D721Med (cell line): ENCODE data around the gene MICAL3.

Experiments
- DNase-seq: peaks from one replicate; pipeline ENCODE4 v3.0.0; 2011; ENCODE audit warnings: low spot score; ENCODE audit not compliant: insufficient read length
- FAIRE-seq: peaks from 2 replicates; lab custom pipeline; 2011; peaks lifted over from hg19 to GRCh38; lab: Jason Lieb, UNC
- CTCF ChIP-seq: IDR thresholded peaks from 2 replicates; pipeline ENCODE4 v1.5.1; 2012; ENCODE audit warnings: mild to moderate bottlenecking, control low read depth; ENCODE audit not compliant: insufficient read depth; ENCODE audit errors: missing control alignments

The MICAL3 gene

GRCh38 chr22:17748555-17749353 is 275.6 kb downstream of the MICAL3 start:
- TF ChIP-seq CTCF = no peak
- no peak for FAIRE-seq
- DNase-seq = no peak

- TF ChIP-seq CTCF = no peak
- no peak for DNase-seq
- no peak for FAIRE-seq
These were observed 277.4 kb downstream of the MICAL3 start for GRCh38 chr22:17746916-17747315.

- no peak for FAIRE-seq
- no peak for TF ChIP-seq CTCF
- no peak for DNase-seq
These were observed 279.9 kb downstream of the MICAL3 start for GRCh38 chr22:17744430-17744829.

DNA sequence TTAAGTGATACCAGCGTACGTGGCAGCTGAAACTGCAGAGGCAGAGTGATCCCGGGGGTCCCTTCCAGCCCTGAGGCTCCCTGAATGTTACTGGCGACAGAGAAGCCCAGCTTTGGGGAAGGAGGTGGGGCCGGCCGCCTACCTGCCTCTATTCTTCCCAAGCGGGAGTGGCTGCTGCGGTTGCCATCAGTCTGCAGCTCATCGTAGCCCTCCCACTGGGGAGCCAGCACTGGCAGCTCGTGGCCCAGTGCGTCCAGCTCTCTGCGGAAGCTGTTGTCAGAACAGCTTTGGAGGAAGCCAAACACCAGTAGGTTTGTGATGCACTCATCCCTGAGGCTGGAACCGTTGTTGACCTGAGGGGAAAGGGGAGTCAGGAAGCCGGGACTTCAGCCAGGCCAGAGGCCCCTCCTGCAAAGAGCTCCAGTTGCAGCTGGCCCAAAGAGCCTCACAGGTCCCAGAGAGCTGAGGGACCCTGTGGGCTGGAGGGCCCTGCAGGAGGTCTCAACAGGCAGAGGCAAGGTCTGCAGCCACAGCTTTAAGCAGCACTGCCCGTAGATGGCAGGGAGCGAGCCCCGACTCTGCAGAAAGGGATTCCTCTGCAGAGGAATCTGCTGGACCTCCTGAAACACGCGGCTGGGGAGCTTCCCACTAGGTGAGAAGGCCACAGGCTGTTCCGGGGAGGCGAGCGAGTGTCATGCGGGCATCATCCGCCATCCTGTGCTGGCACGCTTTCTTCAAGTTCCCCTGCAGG is 280.5 kb downstream of the MICAL3 start:
- FAIRE-seq (no peak), DNase-seq (no peak)
- TF ChIP-seq CTCF = no peak

DNA sequence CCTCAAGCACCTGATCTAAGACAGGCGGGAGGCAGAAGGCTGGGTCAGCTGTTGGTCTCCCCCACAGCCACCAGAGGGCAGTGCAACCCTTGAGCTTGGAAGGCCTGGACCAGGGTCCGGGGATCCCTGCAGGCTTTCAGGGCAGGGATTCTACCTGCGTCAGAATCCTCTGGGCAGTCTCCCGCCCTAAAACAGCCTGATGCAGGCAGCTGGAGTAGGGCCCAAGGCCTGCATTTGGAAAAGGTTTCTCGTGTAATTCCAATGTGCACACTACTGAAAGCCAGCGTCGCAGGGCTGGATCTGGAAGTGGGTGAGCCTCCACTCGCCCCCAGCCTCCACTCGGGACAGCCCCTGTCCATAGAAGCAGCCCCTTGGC is 281.8 kb downstream of the MICAL3 start:
- peak; percentile 83 for TF ChIP-seq CTCF
- no peak for FAIRE-seq
- peak; percentile 95 for DNase-seq

- no peak for TF ChIP-seq CTCF
- FAIRE-seq (no peak), DNase-seq (no peak)
These were observed 282.4 kb downstream of the MICAL3 start for GRCh38 chr22:17741866-17742526.
